VCaP (cell line): ENCODE measurements around the gene HADH.

Experiments
- H3K27ac ChIP-seq: fragments of 450-650 bp; 2 replicates; pipeline ENCODE4 v1.5.1; 2017
- TF ChIP-seq, protein P1 (sequence below): fragments of 450-650 bp; conservative IDR thresholded peaks from 2 replicates; pipeline ENCODE4 v1.5.1; 2017; ENCODE audit warnings: mild to moderate bottlenecking, moderate library complexity

Gene HADH

DNA sequence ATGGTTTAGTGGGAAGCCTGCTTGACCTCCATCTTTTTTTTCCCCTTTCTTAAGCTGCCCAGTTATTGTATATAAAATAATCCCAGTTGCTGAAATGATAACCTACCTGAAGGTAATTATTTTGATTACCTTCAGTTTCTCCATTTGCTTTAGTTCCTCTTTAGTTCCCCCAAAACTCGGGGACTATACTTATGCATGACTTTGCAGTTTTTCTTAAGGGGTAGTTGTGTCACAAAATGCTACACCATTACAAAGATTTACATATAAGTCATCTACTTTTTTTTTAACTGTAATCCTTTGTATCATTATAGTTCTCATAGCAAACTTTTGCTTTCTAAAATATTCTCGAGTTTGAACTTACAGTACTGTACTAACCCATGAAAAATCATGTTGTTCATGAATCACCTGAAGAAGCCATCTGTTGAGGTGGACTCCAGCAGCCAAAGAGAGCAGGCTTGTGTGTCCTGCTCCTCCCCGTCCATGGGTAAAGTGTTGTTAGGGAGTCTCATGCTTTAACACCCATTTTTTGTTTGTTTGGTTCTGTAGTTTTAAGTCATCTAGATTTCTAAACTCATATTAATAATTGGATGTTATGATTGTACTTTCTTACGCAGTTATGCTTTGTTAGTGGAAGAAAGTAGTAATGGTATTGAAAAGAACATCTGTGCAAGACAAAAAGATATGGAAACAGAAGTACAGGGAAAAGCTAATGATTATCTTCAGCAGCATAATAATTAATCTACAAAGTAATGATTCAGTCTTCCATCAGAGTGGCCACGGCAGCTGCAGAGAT, 34.6 kb downstream of the HADH start:
- H3K27ac ChIP-seq, result peak overlapping the region; percentile 54
- TF ChIP-seq, protein P1, sequence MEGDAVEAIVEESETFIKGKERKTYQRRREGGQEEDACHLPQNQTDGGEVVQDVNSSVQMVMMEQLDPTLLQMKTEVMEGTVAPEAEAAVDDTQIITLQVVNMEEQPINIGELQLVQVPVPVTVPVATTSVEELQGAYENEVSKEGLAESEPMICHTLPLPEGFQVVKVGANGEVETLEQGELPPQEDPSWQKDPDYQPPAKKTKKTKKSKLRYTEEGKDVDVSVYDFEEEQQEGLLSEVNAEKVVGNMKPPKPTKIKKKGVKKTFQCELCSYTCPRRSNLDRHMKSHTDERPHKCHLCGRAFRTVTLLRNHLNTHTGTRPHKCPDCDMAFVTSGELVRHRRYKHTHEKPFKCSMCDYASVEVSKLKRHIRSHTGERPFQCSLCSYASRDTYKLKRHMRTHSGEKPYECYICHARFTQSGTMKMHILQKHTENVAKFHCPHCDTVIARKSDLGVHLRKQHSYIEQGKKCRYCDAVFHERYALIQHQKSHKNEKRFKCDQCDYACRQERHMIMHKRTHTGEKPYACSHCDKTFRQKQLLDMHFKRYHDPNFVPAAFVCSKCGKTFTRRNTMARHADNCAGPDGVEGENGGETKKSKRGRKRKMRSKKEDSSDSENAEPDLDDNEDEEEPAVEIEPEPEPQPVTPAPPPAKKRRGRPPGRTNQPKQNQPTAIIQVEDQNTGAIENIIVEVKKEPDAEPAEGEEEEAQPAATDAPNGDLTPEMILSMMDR, result no peak

DNA sequence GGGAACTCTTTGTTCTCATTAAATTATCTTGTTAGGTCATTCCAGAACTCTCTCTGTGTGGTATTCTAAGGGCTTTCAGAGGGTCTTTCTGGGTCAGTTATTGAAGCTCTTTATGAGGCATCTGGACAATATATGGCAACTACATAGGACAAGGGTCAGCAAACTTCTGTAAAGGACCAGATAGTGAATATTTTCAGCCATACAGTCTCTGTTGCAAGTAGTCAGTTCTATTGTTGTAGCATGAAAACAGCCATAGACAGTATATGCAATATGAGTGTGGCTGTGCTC, 35.1 kb downstream of the HADH start:
- TF ChIP-seq, protein P1, result no peak
- peak overlapping the region; percentile 54 for H3K27ac ChIP-seq

DNA sequence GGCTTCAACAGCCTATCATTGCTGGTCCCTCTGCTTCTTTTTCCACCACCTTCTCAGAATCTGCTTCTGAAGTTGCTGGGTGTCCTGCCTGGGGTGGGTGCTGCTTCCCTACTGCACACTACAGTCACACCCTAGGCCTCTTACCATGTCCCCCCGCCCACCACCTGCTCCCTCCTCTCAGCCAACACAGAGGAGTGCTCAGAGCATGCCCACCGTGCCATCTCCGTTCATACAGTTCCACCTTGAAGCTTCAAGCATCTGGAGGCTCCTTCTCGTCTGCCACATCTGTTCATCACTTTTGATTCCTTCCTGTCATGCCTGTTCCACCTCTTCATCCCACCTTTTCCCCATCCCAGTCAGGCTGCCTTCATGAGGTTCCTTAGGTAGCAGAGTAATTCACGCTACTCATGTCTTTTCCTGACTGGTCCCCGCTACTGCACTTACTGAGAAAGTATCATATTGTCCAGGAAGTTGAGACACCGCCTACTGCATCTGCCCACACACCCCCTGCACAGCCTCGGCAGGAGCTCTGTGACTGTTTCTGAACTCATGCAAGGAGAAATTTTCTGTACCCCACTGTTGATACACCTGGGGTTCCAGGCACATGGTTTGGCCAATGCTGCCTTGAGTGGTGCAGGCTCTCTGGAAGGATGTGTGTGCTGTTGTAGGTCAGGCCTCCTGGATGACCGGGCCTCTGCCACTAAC, 39.5 kb downstream of the HADH start:
- TF ChIP-seq, protein P1, result no peak
- H3K27ac ChIP-seq, result no peak overlapping the region

DNA sequence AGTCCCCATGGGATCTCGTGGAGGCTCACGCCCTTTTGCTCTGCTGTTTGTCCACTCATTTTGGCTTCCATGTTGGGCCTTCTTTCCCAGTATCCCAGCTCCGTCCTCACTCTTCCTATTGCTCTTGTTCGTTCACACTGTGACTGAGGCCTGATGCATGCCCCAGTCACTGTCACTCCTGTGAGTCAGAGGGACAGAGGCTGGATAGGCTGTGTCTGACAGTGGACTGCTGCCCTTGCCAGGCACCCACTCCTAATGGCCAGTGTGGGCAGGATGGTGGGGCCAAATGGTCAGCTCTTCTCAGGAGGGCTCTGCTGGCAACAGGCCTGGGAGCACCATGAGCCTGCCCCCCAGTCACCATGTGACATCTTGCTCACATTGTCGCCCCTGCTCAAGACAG, 40.0 kb downstream of the HADH start:
- TF ChIP-seq, protein P1, result no peak
- no peak overlapping the region for H3K27ac ChIP-seq

DNA sequence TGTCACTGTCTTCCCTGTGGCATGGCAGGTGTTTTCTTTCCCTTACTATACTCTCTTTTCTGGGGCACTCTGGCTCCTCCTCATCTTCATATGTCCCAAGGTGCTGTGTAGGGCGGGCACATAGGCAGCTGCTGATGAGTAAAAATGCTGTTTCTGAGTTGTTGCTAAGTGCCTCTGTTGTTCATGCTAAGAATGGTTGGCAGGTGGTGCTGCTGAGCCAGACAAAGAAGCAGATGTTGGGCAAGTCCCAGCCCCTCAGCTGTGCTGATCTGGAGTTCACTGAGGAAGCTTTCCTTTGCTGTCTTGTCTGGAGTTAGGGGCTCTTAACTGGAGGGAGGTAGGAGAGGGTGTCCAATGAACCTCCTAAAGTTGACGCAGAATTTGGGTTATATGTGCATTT, 40.6 kb downstream of the HADH start:
- no peak overlapping the region for H3K27ac ChIP-seq
- TF ChIP-seq, protein P1, result peak; percentile 86

DNA sequence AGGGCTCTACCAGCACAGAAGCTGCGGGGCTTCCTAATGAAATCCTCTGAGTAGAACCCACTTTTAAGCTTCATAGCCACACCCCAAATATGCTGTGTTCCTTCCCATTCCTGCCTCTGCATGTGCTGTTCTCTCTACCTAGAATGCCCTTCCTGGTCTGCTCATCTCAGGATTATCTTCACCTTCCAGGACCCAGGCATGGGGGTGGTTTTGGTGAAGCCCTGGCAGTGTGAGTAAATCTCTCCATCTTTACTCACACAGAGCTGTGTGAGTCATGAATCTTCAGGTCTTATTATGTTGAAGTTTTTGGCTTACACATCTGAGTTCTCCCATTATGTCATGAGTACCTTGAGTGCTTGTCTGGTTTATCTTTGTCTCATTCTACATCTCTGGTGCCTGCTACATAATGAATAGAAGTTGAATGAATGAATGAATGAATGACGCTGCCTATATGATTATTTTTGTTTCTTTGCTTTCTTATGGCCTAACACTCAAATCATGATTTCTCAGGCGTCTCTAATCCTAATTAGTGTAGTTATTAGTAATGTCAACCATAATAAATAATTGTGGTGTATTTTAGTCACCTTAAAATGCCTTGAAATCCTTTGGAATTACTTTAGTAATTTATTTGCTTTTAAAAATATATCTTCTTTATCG, 41.9 kb downstream of the HADH start:
- TF ChIP-seq, protein P1, result no peak
- no peak overlapping the region for H3K27ac ChIP-seq

DNA sequence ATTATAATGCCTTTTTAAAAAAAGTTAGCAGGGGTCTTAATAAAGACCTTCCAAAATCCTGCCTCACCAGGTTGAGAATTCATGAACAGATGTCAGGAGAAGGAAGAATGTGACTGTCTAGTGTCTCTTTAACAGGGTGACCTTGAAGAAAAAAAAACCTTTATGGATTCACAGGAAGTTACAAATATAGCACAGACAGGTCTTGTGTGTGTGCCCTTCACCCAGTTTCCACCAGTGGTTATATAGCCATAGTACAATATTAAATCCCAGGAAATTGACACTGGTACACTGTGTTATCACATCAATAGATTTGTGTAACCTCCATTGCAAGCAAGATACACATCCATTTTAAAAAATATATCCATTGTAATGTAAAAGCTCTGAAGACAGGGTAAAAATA, 43.7 kb downstream of the HADH start:
- TF ChIP-seq, protein P1, result no peak
- H3K27ac ChIP-seq, result peak overlapping the region; percentile 30; the same call in 1 of the 2 replicates
